A549 (cell line): ENCODE results near the gene TUBGCP3. TPM values are rescaled to one million over a fixed set of nuclear protein-coding genes. Genes with fewer than 3 reads are reported as not detected.
A peak's percentile ranks its signal among the peaks of the same experiment; 100 is the strongest.

ENCODE experiments used
- ATAC-seq, 2 experiments: fragments of 200-7000 bp in 1 of 2; fragments of >200 bp in 1 of 2; cut with Nextera tagmentation in 1 of 2; cut with Tn5 transposase in 1 of 2; 3 replicates each; pipeline versions ENCODE4 v1.8.0 to v1.9.1; 2018 to 2020; ENCODE audit warnings: mild to moderate bottlenecking in 1 of 2, moderate library complexity in 1 of 2
- CTCF ChIA-PET: fragments of 300-600 bp; sonication (Branson Sonifier 250); formaldehyde crosslinking; extraction: SDS; loops from one replicate; lab custom pipeline; 2021; ENCODE audit warnings: antibody characterized with exemption, inconsistent platforms; lab: Yijun Ruan, JAX
- POLR2A ChIA-PET: fragments of 350-600 bp; formaldehyde crosslinking; extraction: SDS; loops from one replicate; lab custom pipeline; 2021; ENCODE audit warnings: antibody characterized with exemption, inconsistent platforms; lab: Yijun Ruan, JAX
- DNase-seq, 2 experiments: peaks; one replicate each; pipeline versions ENCODE4 v3.0.0 to v3.0.0-alpha.2; 2011 to 2016; ENCODE audit warnings: low read depth in 1 of 2, low spot score in 1 of 2
- FAIRE-seq: peaks from 2 replicates; lab custom pipeline; 2011; peaks lifted over from hg19 to GRCh38; lab: Jason Lieb, UNC
- H3K27ac ChIP-seq, 2 experiments: fragments of >200 bp; sonication (Bioruptor Twin); formaldehyde crosslinking; 3 replicates each; pipeline ENCODE4 v1.5.1; 2016 to 2017
- H3K4me1 ChIP-seq: fragments of >200 bp; sonication (Bioruptor Twin); formaldehyde crosslinking; 3 replicates; pipeline ENCODE4 v1.6.1; 2016
- H3K4me2 ChIP-seq: fragments of >200 bp; sonication (Bioruptor Twin); formaldehyde crosslinking; 3 replicates; pipeline ENCODE4 v1.6.1; 2016
- H3K4me3 ChIP-seq: fragments of >200 bp; sonication (Bioruptor Twin); formaldehyde crosslinking; 3 replicates; pipeline ENCODE4 v1.5.1; 2016
- H3K9me3 ChIP-seq: fragments of >200 bp; sonication (Bioruptor Twin); formaldehyde crosslinking; 3 replicates; pipeline ENCODE4 v1.6.1; 2016
- CBX2 ChIP-seq: fragments of 200-600 bp; sonication (generic); IDR thresholded peaks from 2 replicates; pipeline ENCODE4 v1.6.1; 2016; ENCODE audit warnings: low read depth, mild to moderate bottlenecking, borderline replicate concordance
- CEBPB ChIP-seq, 2 experiments: fragments of >200 bp in 1 of 2; sonication (Bioruptor Twin) in 1 of 2; formaldehyde crosslinking in 1 of 2; IDR thresholded peaks; 2 replicates each; pipeline ENCODE4 v1.6.1; 2012 to 2016
- EHF ChIP-seq: fragments of 250-450 bp; sonication (Bioruptor Pico); IDR thresholded peaks from 2 replicates; pipeline ENCODE4 v1.5.0; 2020; ENCODE audit warnings: mild to moderate bottlenecking
- EHMT2 ChIP-seq: fragments of 200-600 bp; sonication (generic); IDR thresholded peaks from 2 replicates; pipeline ENCODE4 v1.6.1; 2016; ENCODE audit warnings: antibody characterized with exemption, low read depth, mild to moderate bottlenecking, moderate library complexity
- HOXB5 ChIP-seq: fragments of 250-450 bp; sonication (Bioruptor Pico); IDR thresholded peaks from 2 replicates; pipeline ENCODE4 v1.5.0; 2020; ENCODE audit warnings: mild to moderate bottlenecking, moderate library complexity
- KDM1A ChIP-seq: fragments of 200-600 bp; sonication (generic); IDR thresholded peaks from 2 replicates; pipeline ENCODE4 v1.6.1; 2016; ENCODE audit warnings: low read depth, mild to moderate bottlenecking
- NFE2L2 ChIP-seq: fragments of 150-350 bp; conservative IDR thresholded peaks from 2 replicates; pipeline ENCODE4 v1.6.1; 2014; ENCODE audit warnings: low read length
- POLR2A ChIP-seq: IDR thresholded peaks from 2 replicates; pipeline ENCODE4 v1.6.1; 2012; ENCODE audit warnings: mild to moderate bottlenecking, low read length
- POLR2AphosphoS2 ChIP-seq: conservative IDR thresholded peaks from 2 replicates; pipeline ENCODE4 v1.6.1; 2012; ENCODE audit warnings: low read length, improper control_type of control experiment, inconsistent platforms
- RAD21 ChIP-seq, 2 experiments: fragments of >200 bp in 1 of 2; sonication (Bioruptor Twin) in 1 of 2; formaldehyde crosslinking in 1 of 2; IDR thresholded peaks in 1 of 2; conservative IDR thresholded peaks in 1 of 2; 2 replicates in 1 of 2; 3 replicates in 1 of 2; pipeline ENCODE4 v1.6.1; 2012 to 2018; ENCODE audit warnings: inconsistent platforms in 1 of 2
- RNF2 ChIP-seq: fragments of 200-600 bp; sonication (generic); IDR thresholded peaks from 2 replicates; pipeline ENCODE4 v1.6.1; 2016; ENCODE audit warnings: low read depth, mild to moderate bottlenecking, antibody characterized with exemption, moderate library complexity, borderline replicate concordance
- SMC3 ChIP-seq: fragments of >200 bp; sonication (Bioruptor Twin); formaldehyde crosslinking; IDR thresholded peaks from 3 replicates; pipeline ENCODE4 v1.6.1; 2018; ENCODE audit warnings: inconsistent platforms
- TP53 ChIP-seq: fragments of 250-450 bp; sonication (Bioruptor Pico); IDR thresholded peaks from 2 replicates; pipeline ENCODE4 v1.5.0; 2021; ENCODE audit warnings: mild to moderate bottlenecking, moderate library complexity
- ZFP36 ChIP-seq: fragments of 450-650 bp; IDR thresholded peaks from 2 replicates; pipeline ENCODE4 v1.6.1; 2014; ENCODE audit warnings: borderline replicate concordance; ENCODE audit not compliant: partially characterized antibody
- WGBS: methylation state at CpG from one replicate; pipeline ENCODE4 v1.1.6; 2017; ENCODE audit errors: missing lambda C conversion rate; 5-methylcytosine and 5-hydroxymethylcytosine counted together
- polyA plus RNA-seq, 4 experiments: library from polyadenylated mRNA; depleted of rRNA in 3 of 4; stranded (reverse); fragments of >200 nt; fragmentation: RNase III in 1 of 4; extraction: RNeasy Plus Mini Kit Qiagen cat#74134 plus additional on column Dnase treatment in 1 of 4; gene quantifications; 2 replicates in 3 of 4; 3 replicates in 1 of 4; pipeline ENCODE4 v1.2.3, GENCODE V29; 2011 to 2017
- TF ChIP-seq, protein P1 (sequence below): fragments of >200 bp; sonication (Bioruptor Twin); formaldehyde crosslinking; IDR thresholded peaks from 2 replicates; pipeline ENCODE4 v1.6.1; 2016
- TF ChIP-seq, protein P2 (sequence below): fragments of >200 bp; sonication (Bioruptor Twin); formaldehyde crosslinking; IDR thresholded peaks from 3 replicates; pipeline ENCODE4 v1.5.1; 2016
- TF ChIP-seq, protein P3 (sequence below): fragments of >200 bp; sonication (Bioruptor Twin); formaldehyde crosslinking; IDR thresholded peaks from 3 replicates; pipeline ENCODE4 v1.6.1; 2016
- TF ChIP-seq, protein P4 (sequence below): fragments of 200-600 bp; sonication (generic); IDR thresholded peaks from 2 replicates; pipeline ENCODE4 v1.6.1; 2016; ENCODE audit warnings: antibody characterized with exemption, mild to moderate bottlenecking, moderate library complexity

Gene TUBGCP3
- polyA plus RNA-seq, 2 of the 4 experiments (the other 2 are of a cell fraction) = 15.9 to 21.3 TPM

GRCh38 chr13:112606109-112607001, 18.4 kb upstream of the TUBGCP3 start:
- ChIA-PET CTCF (interaction anchor here (0.6 to 5.0 kb wide), 24 partner anchors 9 to 1320 kb away, joined by 3 to 16 read pairs (median 3); no protein-coding TSS in a partner anchor), POLR2A (no interaction called here)
- peak; percentile 78 to 89 for TF ChIP-seq RAD21 (conservative IDR thresholded peaks at IDR 0.05 in 1 of 2, IDR thresholded peaks at IDR 0.05 in 1 of 2)
- peak; percentile 73 for TF ChIP-seq SMC3
- no peak for TF ChIP-seq KDM1A
- TF ChIP-seq, protein P1, sequence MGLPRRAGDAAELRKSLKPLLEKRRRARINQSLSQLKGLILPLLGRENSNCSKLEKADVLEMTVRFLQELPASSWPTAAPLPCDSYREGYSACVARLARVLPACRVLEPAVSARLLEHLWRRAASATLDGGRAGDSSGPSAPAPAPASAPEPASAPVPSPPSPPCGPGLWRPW = no peak
- TF ChIP-seq, protein P2, sequence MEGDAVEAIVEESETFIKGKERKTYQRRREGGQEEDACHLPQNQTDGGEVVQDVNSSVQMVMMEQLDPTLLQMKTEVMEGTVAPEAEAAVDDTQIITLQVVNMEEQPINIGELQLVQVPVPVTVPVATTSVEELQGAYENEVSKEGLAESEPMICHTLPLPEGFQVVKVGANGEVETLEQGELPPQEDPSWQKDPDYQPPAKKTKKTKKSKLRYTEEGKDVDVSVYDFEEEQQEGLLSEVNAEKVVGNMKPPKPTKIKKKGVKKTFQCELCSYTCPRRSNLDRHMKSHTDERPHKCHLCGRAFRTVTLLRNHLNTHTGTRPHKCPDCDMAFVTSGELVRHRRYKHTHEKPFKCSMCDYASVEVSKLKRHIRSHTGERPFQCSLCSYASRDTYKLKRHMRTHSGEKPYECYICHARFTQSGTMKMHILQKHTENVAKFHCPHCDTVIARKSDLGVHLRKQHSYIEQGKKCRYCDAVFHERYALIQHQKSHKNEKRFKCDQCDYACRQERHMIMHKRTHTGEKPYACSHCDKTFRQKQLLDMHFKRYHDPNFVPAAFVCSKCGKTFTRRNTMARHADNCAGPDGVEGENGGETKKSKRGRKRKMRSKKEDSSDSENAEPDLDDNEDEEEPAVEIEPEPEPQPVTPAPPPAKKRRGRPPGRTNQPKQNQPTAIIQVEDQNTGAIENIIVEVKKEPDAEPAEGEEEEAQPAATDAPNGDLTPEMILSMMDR = peak; percentile 83
- H3K4me2 ChIP-seq = peak overlapping the region; percentile 92
- DNase-seq = peak; percentile 53 to 76
- H3K9me3 ChIP-seq = no peaks in the 10 kb centered on the region
- 5% methylated on average over 29 of the region's 45 CpGs for WGBS
- ATAC-seq = peak; percentile 100
- no peaks in the 10 kb centered on the region for H3K4me1 ChIP-seq
- peak overlapping the region; percentile 47 for H3K4me3 ChIP-seq
- peak overlapping the region; percentile 55 to 81 for H3K27ac ChIP-seq
- no peak for FAIRE-seq

DNA sequence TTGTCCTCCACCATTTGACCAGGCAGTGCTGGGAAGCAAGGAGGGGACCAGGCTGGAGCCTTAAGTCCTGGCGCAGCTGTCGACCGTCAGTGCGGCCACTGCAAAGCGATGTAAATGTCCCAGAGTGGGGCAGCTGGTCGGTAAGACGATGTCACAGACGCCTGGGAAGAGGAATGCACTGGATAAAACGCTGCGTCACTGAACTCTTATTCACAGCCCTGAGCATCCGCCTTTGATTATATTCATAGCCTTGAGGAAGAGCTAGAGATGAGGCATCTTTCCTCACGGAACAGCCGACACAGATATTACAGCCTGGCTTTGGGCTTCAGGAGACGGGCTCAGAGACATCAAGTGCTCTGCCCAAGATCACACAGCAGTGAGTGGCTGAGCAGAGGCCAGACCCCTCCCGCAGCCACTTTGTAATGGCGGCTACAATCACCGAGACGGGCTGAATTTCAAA, 17.6 kb upstream of the TUBGCP3 start:
- CTCF ChIA-PET = interaction anchor here (0.6 to 5.0 kb wide), 21 partner anchors 9 to 1320 kb away, joined by 3 to 16 read pairs (median 3); partner anchors contain the start of gene TUBGCP3

DNA sequence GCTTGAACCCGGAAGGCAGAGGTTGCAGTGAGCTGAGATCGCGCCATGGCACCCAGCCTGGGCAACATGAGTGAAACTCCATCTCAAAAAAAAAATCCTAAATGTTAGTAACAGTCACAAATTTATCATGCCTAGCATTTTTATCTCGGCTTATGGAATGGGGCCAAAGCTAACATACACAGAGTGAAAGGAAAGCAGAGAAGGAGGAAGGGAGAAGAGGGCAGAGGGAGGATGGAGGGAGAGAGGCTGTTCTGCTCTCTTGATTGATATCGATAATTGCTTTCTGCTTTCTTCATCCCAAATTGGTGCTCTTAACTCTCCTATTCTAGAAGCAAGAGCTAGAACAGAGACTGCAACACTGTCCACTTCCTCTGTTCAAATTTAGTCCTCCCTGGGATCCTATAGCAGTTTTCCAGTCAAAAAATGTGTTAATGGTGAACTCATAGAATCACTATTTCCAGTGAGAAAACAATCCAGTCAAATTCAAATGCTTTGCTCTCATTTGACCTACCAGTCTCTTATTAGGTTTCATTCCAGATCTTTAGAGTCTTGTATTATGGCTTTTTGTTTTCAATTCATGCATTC, 15.8 kb upstream of the TUBGCP3 start:
- ATAC-seq (no peak), FAIRE-seq (no peak), DNase-seq (no peak)
- ChIA-PET CTCF (interaction anchor here (0.6 to 1.3 kb wide), 2 partner anchors 1062 to 1130 kb away, joined by 3 to 4 read pairs; no protein-coding TSS in a partner anchor), POLR2A (no interaction called here)
- 59% methylated on average over 5 of the region's 5 CpGs for WGBS
- Histone ChIP-seq H3K4me1 (no peaks in the 10 kb centered on the region), H3K4me2 (no peak overlapping the region), H3K9me3 (no peaks in the 10 kb centered on the region), H3K27ac (no peak overlapping the region)
- no peak for TF ChIP-seq EHMT2
- no peak for TF ChIP-seq RNF2
- TF ChIP-seq, protein P1 = no peak
- no peak for TF ChIP-seq POLR2AphosphoS2
- TF ChIP-seq TP53 (CRISPR knock-in tag) = no peak
- no peak for TF ChIP-seq NFE2L2
- TF ChIP-seq HOXB5 = no peak
- TF ChIP-seq, protein P3, sequence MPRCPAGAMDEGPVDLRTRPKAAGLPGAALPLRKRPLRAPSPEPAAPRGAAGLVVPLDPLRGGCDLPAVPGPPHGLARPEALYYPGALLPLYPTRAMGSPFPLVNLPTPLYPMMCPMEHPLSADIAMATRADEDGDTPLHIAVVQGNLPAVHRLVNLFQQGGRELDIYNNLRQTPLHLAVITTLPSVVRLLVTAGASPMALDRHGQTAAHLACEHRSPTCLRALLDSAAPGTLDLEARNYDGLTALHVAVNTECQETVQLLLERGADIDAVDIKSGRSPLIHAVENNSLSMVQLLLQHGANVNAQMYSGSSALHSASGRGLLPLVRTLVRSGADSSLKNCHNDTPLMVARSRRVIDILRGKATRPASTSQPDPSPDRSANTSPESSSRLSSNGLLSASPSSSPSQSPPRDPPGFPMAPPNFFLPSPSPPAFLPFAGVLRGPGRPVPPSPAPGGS = no peak
- TF ChIP-seq, protein P4, sequence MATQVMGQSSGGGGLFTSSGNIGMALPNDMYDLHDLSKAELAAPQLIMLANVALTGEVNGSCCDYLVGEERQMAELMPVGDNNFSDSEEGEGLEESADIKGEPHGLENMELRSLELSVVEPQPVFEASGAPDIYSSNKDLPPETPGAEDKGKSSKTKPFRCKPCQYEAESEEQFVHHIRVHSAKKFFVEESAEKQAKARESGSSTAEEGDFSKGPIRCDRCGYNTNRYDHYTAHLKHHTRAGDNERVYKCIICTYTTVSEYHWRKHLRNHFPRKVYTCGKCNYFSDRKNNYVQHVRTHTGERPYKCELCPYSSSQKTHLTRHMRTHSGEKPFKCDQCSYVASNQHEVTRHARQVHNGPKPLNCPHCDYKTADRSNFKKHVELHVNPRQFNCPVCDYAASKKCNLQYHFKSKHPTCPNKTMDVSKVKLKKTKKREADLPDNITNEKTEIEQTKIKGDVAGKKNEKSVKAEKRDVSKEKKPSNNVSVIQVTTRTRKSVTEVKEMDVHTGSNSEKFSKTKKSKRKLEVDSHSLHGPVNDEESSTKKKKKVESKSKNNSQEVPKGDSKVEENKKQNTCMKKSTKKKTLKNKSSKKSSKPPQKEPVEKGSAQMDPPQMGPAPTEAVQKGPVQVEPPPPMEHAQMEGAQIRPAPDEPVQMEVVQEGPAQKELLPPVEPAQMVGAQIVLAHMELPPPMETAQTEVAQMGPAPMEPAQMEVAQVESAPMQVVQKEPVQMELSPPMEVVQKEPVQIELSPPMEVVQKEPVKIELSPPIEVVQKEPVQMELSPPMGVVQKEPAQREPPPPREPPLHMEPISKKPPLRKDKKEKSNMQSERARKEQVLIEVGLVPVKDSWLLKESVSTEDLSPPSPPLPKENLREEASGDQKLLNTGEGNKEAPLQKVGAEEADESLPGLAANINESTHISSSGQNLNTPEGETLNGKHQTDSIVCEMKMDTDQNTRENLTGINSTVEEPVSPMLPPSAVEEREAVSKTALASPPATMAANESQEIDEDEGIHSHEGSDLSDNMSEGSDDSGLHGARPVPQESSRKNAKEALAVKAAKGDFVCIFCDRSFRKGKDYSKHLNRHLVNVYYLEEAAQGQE = no peak
- TF ChIP-seq CEBPB (IDR thresholded peaks at IDR 0.05) = no peak
- no peak for TF ChIP-seq EHF
- TF ChIP-seq, all 56 proteins: peak for 0
- no peak overlapping the region for H3K4me3 ChIP-seq

More for the DNA sequence above, 17.6 kb upstream of the TUBGCP3 start:
- Histone ChIP-seq H3K4me1 (no peaks in the 10 kb centered on the region), H3K4me2 (peak overlapping the region; percentile 92), H3K4me3 (peak overlapping the region; percentile 47), H3K27ac (peak overlapping the region; percentile 55 to 81; a peak in 4 of 6 replicates), H3K9me3 (no peaks in the 10 kb centered on the region)
- no peak for DNase-seq
- POLR2A ChIA-PET = no interaction called here
- no peak for FAIRE-seq
- WGBS = 81% methylated on average over 18 of the region's 18 CpGs
- no peak for ATAC-seq
- TF ChIP-seq CBX2 = no peak
- peak; percentile 42 for TF ChIP-seq ZFP36
- no peak for TF ChIP-seq POLR2A
